Measurements from ENCODE around the gene MUC5AC.

MUC5AC gene

GRCh38 chr11:1218256-1218787 lies 60.6 kb downstream of the MUC5AC start:
- Mint-ChIP-seq H3K27me3 (ENCODE audit: low read depth) (no peaks in the 10 kb centered on the region), H3K27ac (no peak overlapping the region), H3K4me1 (ENCODE audit: low read depth) (no peaks in the 10 kb centered on the region), H3K4me3 (no peak overlapping the region), H3K9me3 (no peaks in the 10 kb centered on the region), H3K36me3 (ENCODE audit: low read depth) (no peaks in the 10 kb centered on the region)
- no peak for DNase-seq (ENCODE audit: low spot score)

- H3K4me3 Mint-ChIP-seq = no peak overlapping the region
- H3K9me3 Mint-ChIP-seq = no peaks in the 10 kb centered on the region
- DNase-seq (ENCODE audit: low spot score) = no peak
- no peaks in the 10 kb centered on the region for H3K27me3 Mint-ChIP-seq (ENCODE audit: low read depth)
- no peaks in the 10 kb centered on the region for H3K4me1 Mint-ChIP-seq (ENCODE audit: low read depth)
- no peaks in the 10 kb centered on the region for H3K36me3 Mint-ChIP-seq (ENCODE audit: low read depth)
- no peak overlapping the region for H3K27ac Mint-ChIP-seq
These were observed 61.2 kb downstream of the MUC5AC start for GRCh38 chr11:1218788-1219445.

DNA sequence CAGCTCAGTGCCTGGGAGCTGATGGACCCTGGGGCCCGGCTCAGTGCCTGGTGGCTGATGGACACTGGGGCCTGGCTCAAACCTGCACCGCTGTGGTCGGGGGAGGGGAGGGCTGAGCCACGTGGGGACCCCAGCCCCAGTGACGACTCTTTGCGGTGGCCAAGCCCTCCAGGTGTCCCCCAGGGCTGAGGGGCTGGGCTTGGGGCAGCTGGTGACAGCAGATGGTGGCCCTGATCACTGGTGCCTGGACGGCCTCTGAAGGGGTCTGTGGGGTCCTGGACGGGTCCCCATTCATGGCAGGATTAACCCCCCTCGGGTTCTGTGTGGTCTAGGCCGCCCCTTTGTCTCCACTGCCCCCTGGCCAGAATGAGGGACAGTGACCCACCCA lies 61.7 kb downstream of the MUC5AC start:
- Mint-ChIP-seq H3K9me3 (no peaks in the 10 kb centered on the region), H3K27ac (no peak overlapping the region), H3K4me1 (ENCODE audit: low read depth) (no peaks in the 10 kb centered on the region), H3K27me3 (ENCODE audit: low read depth) (no peaks in the 10 kb centered on the region), H3K36me3 (ENCODE audit: low read depth) (no peaks in the 10 kb centered on the region), H3K4me3 (no peak overlapping the region)
- DNase-seq (ENCODE audit: low spot score) = no peak

- no peaks in the 10 kb centered on the region for H3K9me3 Mint-ChIP-seq
- H3K27me3 Mint-ChIP-seq (ENCODE audit: low read depth) = no peaks in the 10 kb centered on the region
- no peak overlapping the region for H3K27ac Mint-ChIP-seq
- no peak for DNase-seq (ENCODE audit: low spot score)
- H3K4me1 Mint-ChIP-seq (ENCODE audit: low read depth) = no peaks in the 10 kb centered on the region
- no peaks in the 10 kb centered on the region for H3K36me3 Mint-ChIP-seq (ENCODE audit: low read depth)
- H3K4me3 Mint-ChIP-seq = no peak overlapping the region
These were observed 62.4 kb downstream of the MUC5AC start for GRCh38 chr11:1219834-1220815.

DNA sequence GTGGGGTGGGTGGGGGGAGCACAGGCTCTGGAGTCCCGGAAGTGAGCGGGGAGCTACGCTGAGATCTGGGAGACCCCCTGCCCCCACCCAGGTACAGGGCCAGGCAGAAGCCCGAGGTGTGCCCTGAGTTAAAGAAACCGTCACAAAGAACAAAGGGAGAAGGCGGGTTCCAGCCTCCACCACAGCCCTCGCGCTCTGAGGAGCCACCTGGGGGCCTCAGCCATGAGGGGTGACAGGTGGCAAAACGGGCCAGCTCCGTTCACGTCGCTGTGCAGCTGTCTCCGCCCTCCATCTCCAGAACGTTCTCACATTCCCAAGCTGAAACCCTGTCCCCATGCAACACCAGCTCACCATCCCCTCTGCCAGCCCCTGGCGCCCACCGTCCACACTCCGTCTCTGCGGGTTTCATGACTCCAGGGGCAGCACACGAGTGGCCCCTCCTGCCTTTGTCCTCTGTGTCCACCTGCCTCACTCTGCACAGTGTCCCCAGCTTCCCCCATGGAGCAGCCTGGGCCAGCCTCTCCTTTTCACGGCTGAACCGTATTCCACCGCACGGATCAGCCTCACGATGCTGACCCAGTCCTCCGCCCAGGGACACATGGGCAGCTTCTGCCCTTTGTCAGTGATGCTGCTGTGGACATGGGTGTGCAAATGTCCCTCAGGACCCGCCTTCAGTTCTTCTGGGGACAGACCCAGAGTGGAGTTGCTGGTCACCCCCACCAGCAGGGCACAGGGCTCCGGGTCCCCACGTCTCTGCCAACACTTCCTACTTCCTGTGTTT lies 63.4 kb downstream of the MUC5AC start:
- no peaks in the 10 kb centered on the region for H3K9me3 Mint-ChIP-seq
- no peaks in the 10 kb centered on the region for H3K36me3 Mint-ChIP-seq (ENCODE audit: low read depth)
- no peak overlapping the region for H3K4me3 Mint-ChIP-seq
- DNase-seq (ENCODE audit: low spot score) = no peak
- no peaks in the 10 kb centered on the region for H3K4me1 Mint-ChIP-seq (ENCODE audit: low read depth)
- H3K27ac Mint-ChIP-seq = no peak overlapping the region
- no peaks in the 10 kb centered on the region for H3K27me3 Mint-ChIP-seq (ENCODE audit: low read depth)

DNA sequence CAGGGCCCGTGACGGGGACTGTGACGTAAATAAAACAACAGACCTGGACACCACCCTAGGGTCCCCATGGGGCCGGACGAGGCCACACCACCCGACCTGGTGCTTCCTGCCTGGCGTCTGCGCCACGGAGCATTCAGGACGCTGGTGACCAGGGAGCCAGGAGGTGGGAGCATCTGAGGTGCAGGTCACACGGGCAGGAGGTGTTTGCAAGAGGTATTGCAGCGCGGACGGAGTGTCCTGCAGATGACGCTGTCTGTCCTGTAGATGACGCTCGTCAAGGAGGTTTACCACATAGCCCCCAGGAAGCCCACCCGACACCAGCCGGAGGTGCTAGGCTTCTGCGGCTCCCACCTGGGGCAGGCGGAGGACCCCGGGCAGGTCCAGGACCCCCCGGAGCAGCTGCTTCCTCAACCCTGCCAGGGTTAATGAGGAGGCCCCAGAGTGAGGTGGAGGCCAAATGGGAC lies 64.1 kb downstream of the MUC5AC start:
- no peak overlapping the region for H3K4me3 Mint-ChIP-seq
- H3K27me3 Mint-ChIP-seq (ENCODE audit: low read depth) = no peaks in the 10 kb centered on the region
- no peak overlapping the region for H3K27ac Mint-ChIP-seq
- no peaks in the 10 kb centered on the region for H3K4me1 Mint-ChIP-seq (ENCODE audit: low read depth)
- H3K36me3 Mint-ChIP-seq (ENCODE audit: low read depth) = no peaks in the 10 kb centered on the region
- H3K9me3 Mint-ChIP-seq = no peaks in the 10 kb centered on the region
- DNase-seq (ENCODE audit: low spot score) = no peak

DNA sequence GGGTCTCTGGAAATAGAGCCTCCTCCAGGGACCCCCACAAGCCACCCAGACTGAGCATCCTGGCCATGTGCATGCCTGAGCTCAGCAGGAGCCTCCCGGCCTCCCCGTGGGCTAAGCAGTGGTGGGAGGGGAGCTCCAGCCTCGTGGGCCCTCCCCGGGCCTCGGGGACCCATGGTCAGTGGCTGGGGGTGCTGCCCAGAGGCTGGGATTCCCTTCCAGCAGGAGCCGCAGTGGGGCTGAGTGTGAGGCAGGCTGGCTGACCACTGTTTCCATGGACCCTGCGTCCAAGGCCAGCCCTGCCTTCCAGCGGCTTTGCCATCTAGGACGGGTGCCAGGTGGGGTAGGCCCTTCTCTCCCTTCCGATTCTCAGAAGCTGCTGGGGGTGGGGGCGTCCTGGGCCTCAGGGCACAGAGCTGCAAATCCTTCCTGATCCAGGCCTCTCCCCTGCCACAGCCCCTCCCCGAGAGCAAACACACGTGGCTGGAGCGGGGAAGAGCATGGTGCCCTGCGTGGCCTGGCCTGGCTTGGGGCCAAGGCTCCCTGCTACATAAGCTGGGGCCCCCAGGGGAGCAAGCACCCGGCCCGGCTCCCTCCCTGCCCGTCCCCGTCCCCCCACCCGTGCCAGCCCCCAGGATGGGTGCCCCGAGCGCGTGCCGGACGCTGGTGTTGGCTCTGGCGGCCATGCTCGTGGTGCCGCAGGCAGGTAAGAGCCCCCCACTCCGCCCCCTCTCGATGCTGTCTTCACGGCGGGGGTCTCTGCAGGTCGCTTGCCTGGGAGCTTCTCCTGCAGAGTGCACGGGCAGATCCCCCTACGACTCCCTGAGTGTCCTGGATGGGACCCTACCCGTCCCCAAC lies 65.0 kb downstream of the MUC5AC start, which contains the start of gene MUC5B:
TSS of gene MUC5B (plus strand) at position 576 of the 855 bp plus-strand sequence. CDS start at position 634, 58 bp downstream.
- H3K27me3 Mint-ChIP-seq (ENCODE audit: low read depth) = no peaks in the 10 kb centered on the region
- H3K27ac Mint-ChIP-seq = no peak within 1 kb of the TSS
- no peaks in the 10 kb centered on the region for H3K4me1 Mint-ChIP-seq (ENCODE audit: low read depth)
- no peaks in the 10 kb centered on the region for H3K9me3 Mint-ChIP-seq
- H3K4me3 Mint-ChIP-seq = no peak within 1 kb of the TSS
- DNase-seq (ENCODE audit: low spot score) = no peak
- no peaks in the 10 kb centered on the region for H3K36me3 Mint-ChIP-seq (ENCODE audit: low read depth)

DNA sequence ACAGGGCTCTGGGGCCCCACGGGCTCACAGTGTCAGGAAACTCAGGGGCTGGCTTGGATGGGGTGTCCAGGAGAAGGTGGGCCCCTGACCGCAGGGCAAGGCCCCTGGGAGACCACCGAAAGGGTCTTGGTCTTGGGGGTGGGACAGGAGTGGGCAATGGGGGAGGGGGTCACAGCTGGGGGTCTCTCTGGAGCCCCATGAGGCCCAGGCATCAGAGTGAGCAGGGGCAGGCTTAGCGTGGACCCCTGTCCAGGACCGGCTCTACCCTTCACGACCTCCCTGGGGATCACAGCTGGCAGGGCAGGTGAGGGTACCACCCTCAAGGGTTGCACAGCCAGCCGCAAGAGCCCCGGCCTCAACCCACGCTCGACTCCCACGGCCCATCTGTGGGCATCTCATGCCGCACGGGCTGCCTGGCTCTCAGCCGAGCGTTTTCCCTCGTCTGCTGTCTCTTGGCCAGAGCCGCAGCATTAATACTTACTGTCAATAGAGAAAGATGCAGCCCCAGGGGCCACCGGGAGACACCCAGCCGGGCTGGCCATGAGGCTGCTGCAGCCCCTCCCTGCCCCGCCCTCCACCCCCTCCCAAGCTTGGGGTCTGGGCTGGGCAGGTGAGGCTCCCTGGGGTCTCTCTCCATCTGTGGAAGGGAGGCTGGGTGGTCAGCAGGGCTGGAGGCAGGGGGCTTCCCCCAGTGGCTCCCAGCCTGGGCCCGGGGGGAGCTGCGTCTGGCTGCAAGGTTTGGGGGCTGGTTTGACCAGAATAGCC lies 65.8 kb downstream of the MUC5AC start:
- Mint-ChIP-seq H3K27me3 (ENCODE audit: low read depth) (no peaks in the 10 kb centered on the region), H3K4me3 (no peak overlapping the region), H3K36me3 (ENCODE audit: low read depth) (no peaks in the 10 kb centered on the region), H3K27ac (no peak overlapping the region), H3K4me1 (ENCODE audit: low read depth) (no peaks in the 10 kb centered on the region), H3K9me3 (no peaks in the 10 kb centered on the region)
- no peak for DNase-seq (ENCODE audit: low spot score)

DNA sequence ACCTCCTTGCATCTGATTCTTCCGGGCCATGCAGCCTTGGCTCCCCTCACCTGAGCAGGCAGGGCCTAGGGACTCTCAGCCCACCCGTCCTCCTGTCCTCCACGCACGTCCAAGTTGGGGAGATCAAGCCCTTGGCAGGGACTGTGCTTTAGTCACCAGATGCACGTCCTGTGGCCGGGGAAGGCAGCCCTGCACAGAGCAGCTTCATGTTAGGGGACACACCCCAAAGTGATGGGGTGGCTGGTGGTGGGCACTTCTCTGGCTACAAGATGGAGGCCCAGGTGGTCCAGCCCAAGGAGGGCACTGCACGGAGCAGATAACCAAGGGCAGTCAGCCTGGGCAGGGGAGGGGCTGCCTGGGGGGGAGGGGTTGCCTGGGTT lies 66.3 kb downstream of the MUC5AC start:
- DNase-seq (ENCODE audit: low spot score) = no peak
- no peak overlapping the region for H3K27ac Mint-ChIP-seq
- no peaks in the 10 kb centered on the region for H3K27me3 Mint-ChIP-seq (ENCODE audit: low read depth)
- H3K4me1 Mint-ChIP-seq (ENCODE audit: low read depth) = no peaks in the 10 kb centered on the region
- H3K4me3 Mint-ChIP-seq = no peak overlapping the region
- H3K9me3 Mint-ChIP-seq = no peaks in the 10 kb centered on the region
- H3K36me3 Mint-ChIP-seq (ENCODE audit: low read depth) = no peaks in the 10 kb centered on the region

GRCh38 chr11:1224491-1225385 lies 67.0 kb downstream of the MUC5AC start:
- DNase-seq (ENCODE audit: low spot score) = no peak
- Mint-ChIP-seq H3K4me1 (ENCODE audit: low read depth) (no peaks in the 10 kb centered on the region), H3K9me3 (no peaks in the 10 kb centered on the region), H3K36me3 (ENCODE audit: low read depth) (no peaks in the 10 kb centered on the region), H3K27ac (no peak overlapping the region), H3K27me3 (ENCODE audit: low read depth) (no peaks in the 10 kb centered on the region), H3K4me3 (no peak overlapping the region)

- no peak overlapping the region for H3K4me3 Mint-ChIP-seq
- no peaks in the 10 kb centered on the region for H3K4me1 Mint-ChIP-seq (ENCODE audit: low read depth)
- no peaks in the 10 kb centered on the region for H3K36me3 Mint-ChIP-seq (ENCODE audit: low read depth)
- no peak overlapping the region for H3K27ac Mint-ChIP-seq
- H3K27me3 Mint-ChIP-seq (ENCODE audit: low read depth) = no peaks in the 10 kb centered on the region
- no peaks in the 10 kb centered on the region for H3K9me3 Mint-ChIP-seq
- no peak for DNase-seq (ENCODE audit: low spot score)
These were observed 67.9 kb downstream of the MUC5AC start for GRCh38 chr11:1225386-1226225.
